DND-41 (cell line): ENCODE data around the gene P2RX5.
"Not testable (repeated sequence)": the region's sequence is repeated elsewhere in the genome, so short reads cannot be mapped to it uniquely, and the experiment has no call there.

Source experiments
- ATAC-seq: fragments of 200-7000 bp; cut with Tn5 transposase; 3 replicates; pipeline ENCODE4 v1.9.1; 2021; ENCODE audit warnings: low read depth; ENCODE audit not compliant: insufficient read depth
- DNase-seq: peaks from one replicate; pipeline ENCODE4 v3.0.0-alpha.2; 2020
- H2AFZ ChIP-seq: 2 replicates; pipeline ENCODE4 v1.6.0; 2012; ENCODE audit warnings: low read depth, low read length
- H3K27ac ChIP-seq: 2 replicates; pipeline ENCODE4 v1.5.1; 2012; ENCODE audit warnings: low read length, inconsistent platforms
- H3K27me3 ChIP-seq: fragments of 200-600 bp; sonication (generic); 2 replicates; pipeline ENCODE4 v1.6.0; 2012; ENCODE audit warnings: low read length, mild to moderate bottlenecking, inconsistent platforms; ENCODE audit not compliant: insufficient read depth, poor library complexity
- H3K36me3 ChIP-seq: 2 replicates; pipeline ENCODE4 v1.5.1; 2012; ENCODE audit warnings: low read length, inconsistent platforms; ENCODE audit not compliant: insufficient read depth
- H3K4me1 ChIP-seq: 2 replicates; pipeline ENCODE4 v1.5.1; 2012; ENCODE audit warnings: mild to moderate bottlenecking, low read length; ENCODE audit not compliant: insufficient read depth
- H3K4me2 ChIP-seq: 2 replicates; pipeline ENCODE4 v1.6.0; 2012; ENCODE audit warnings: mild to moderate bottlenecking, moderate library complexity, low read length, inconsistent platforms; ENCODE audit not compliant: insufficient read depth
- H3K4me3 ChIP-seq, 2 experiments: fragments of 200-600 bp in 1 of 2; shearing (Covaris generic) in 1 of 2; 2 replicates each; pipeline ENCODE4 v1.5.1; 2012 to 2016; ENCODE audit warnings: inconsistent platforms in 2 of 2, low read length in 2 of 2, mild to moderate bottlenecking in 2 of 2, low read depth in 1 of 2, moderate library complexity in 1 of 2
- H3K79me2 ChIP-seq: 2 replicates; pipeline ENCODE4 v1.6.0; 2012; ENCODE audit warnings: low read length, inconsistent platforms; ENCODE audit not compliant: insufficient read depth
- H3K9ac ChIP-seq: 2 replicates; pipeline ENCODE4 v1.6.0; 2012; ENCODE audit warnings: low read depth, mild to moderate bottlenecking, inconsistent platforms, low read length, moderate library complexity
- H3K9me3 ChIP-seq: 2 replicates; pipeline ENCODE4 v1.5.1; 2012; ENCODE audit warnings: low read length, moderate library complexity, mild to moderate bottlenecking, inconsistent platforms; ENCODE audit not compliant: insufficient read depth, severe bottlenecking
- H4K20me1 ChIP-seq: 2 replicates; pipeline ENCODE4 v1.6.0; 2012; ENCODE audit warnings: low read length; ENCODE audit not compliant: insufficient read depth
- CTCF ChIP-seq: IDR thresholded peaks from 2 replicates; pipeline ENCODE4 v1.5.1; 2012; ENCODE audit warnings: borderline replicate concordance, low read length, moderate library complexity, mild to moderate bottlenecking; ENCODE audit not compliant: poor library complexity, severe bottlenecking; ENCODE audit errors: extremely low read depth
- EZH2 ChIP-seq: IDR thresholded peaks from 3 replicates; pipeline ENCODE4 v1.6.1; 2012; ENCODE audit warnings: borderline replicate concordance, low read depth, mild to moderate bottlenecking, moderate library complexity, low read length, inconsistent platforms; ENCODE audit not compliant: severe bottlenecking

P2RX5 gene

GRCh38 chr17:3710951-3711383 is 15.0 kb upstream of the P2RX5 start:
- no peaks in the 10 kb centered on the region for H3K9me3 ChIP-seq
- H3K27me3 ChIP-seq = no peaks in the 10 kb centered on the region
- ATAC-seq = peak; percentile 97
- no peaks in the 10 kb centered on the region for H3K79me2 ChIP-seq
- H2AFZ ChIP-seq = peak overlapping the region; percentile 27; the same call in 1 of the 2 replicates
- peak overlapping the region; percentile 67 for H3K27ac ChIP-seq
- H4K20me1 ChIP-seq = no peaks in the 10 kb centered on the region
- peaks cover 19% of the 10 kb centered on the region for H3K36me3 ChIP-seq
- DNase-seq = peak; percentile 81
- H3K4me2 ChIP-seq = peak overlapping the region; percentile 46
- TF ChIP-seq CTCF (no peak), EZH2 (no peak)
- H3K9ac ChIP-seq = peak overlapping the region; percentile 5; the same call in 1 of the 2 replicates
- peak overlapping the region in 1 of 2 experiments; percentile 9; a peak in 1 of 4 replicates for H3K4me3 ChIP-seq
- H3K4me1 ChIP-seq = peaks cover 36% of the 10 kb centered on the region

- no peak for DNase-seq
- H3K79me2 ChIP-seq = no peaks in the 10 kb centered on the region
- H3K36me3 ChIP-seq = peaks cover 3% of the 10 kb centered on the region; the same call in 1 of the 2 replicates
- H3K9ac ChIP-seq = no peak overlapping the region
- H4K20me1 ChIP-seq = no peaks in the 10 kb centered on the region
- no peak overlapping the region for H2AFZ ChIP-seq
- H3K4me1 ChIP-seq = peaks cover 30% of the 10 kb centered on the region
- no peak overlapping the region for H3K4me2 ChIP-seq
- H3K27ac ChIP-seq = no peak overlapping the region
- no peak for ATAC-seq
- no peak overlapping the region for H3K4me3 ChIP-seq
- TF ChIP-seq EZH2 (no peak), CTCF (no peak)
- H3K9me3 ChIP-seq = no peaks in the 10 kb centered on the region
- H3K27me3 ChIP-seq = no peaks in the 10 kb centered on the region
Measured at GRCh38 chr17:3708366-3708765, 12.4 kb upstream of the P2RX5 start.

- H2AFZ ChIP-seq, ATAC-seq, H3K4me2 ChIP-seq, H3K4me1 ChIP-seq, H3K36me3 ChIP-seq, H3K9ac ChIP-seq, DNase-seq, H3K79me2 ChIP-seq, H3K27ac ChIP-seq, H3K27me3 ChIP-seq, H3K4me3 ChIP-seq, H4K20me1 ChIP-seq, H3K9me3 ChIP-seq: not testable (repeated sequence)
Measured at GRCh38 chr17:3705718-3705984, 9.7 kb upstream of the P2RX5 start.

- Histone ChIP-seq H3K27me3 (no peaks in the 10 kb centered on the region), H3K9me3 (no peaks in the 10 kb centered on the region), H3K27ac (no peak overlapping the region), H3K4me2 (no peak overlapping the region), H2AFZ (no peak overlapping the region), H3K79me2 (no peaks in the 10 kb centered on the region), H3K9ac (no peak overlapping the region), H3K36me3 (no peaks in the 10 kb centered on the region), H4K20me1 (no peaks in the 10 kb centered on the region), H3K4me1 (no peaks in the 10 kb centered on the region), H3K4me3 (no peak overlapping the region)
- DNase-seq (no peak), ATAC-seq (no peak)
- TF ChIP-seq CTCF (no peak), EZH2 (no peak)
Measured at GRCh38 chr17:3704931-3705717, 9.2 kb upstream of the P2RX5 start.

GRCh38 chr17:3702041-3702539 is 6.1 kb upstream of the P2RX5 start:
- H3K4me3 ChIP-seq, H4K20me1 ChIP-seq, H3K79me2 ChIP-seq, ATAC-seq, H2AFZ ChIP-seq, H3K36me3 ChIP-seq, H3K9me3 ChIP-seq, H3K27ac ChIP-seq, H3K4me1 ChIP-seq, H3K27me3 ChIP-seq, H3K4me2 ChIP-seq, DNase-seq, H3K9ac ChIP-seq: not testable (repeated sequence)
